Panc1 (cell line): ENCODE data around the gene MED31. TPM values are rescaled to one million over a fixed set of nuclear protein-coding genes. Genes with fewer than 3 reads are reported as not detected.
"Not testable (repeated sequence)": the region's sequence is repeated elsewhere in the genome, so short reads cannot be mapped to it uniquely, and the experiment has no call there.

Experiments
- ATAC-seq: fragments of 200-7000 bp; cut with Tn5 transposase; 2 replicates; pipeline ENCODE4 v1.9.1; 2020; ENCODE audit warnings: mild to moderate bottlenecking, moderate library complexity
- BruUV-seq: library from RNA; stranded (reverse); fragments of 400-500 nt; replicated peaks from 2 replicates; lab custom pipeline; 2021; lab: Mats Ljungman, UMichigan
- CTCF ChIA-PET: fragments of 300-600 bp; sonication (Branson Sonifier 250); formaldehyde crosslinking; loops from one replicate; lab custom pipeline; 2022; ENCODE audit warnings: antibody characterized with exemption; lab: Charles Lee
- POLR2A ChIA-PET: fragments of 300-600 bp; sonication (Branson Sonifier 250); formaldehyde crosslinking; loops from one replicate; lab custom pipeline; 2022; ENCODE audit warnings: antibody characterized with exemption; lab: Charles Lee
- DNase-seq: peaks from one replicate; pipeline ENCODE4 v3.0.0-alpha.2; 2010; ENCODE audit warnings: low read depth, low spot score
- H3K27ac ChIP-seq: 2 replicates; pipeline ENCODE4 v1.5.1; 2011; ENCODE audit warnings: mild to moderate bottlenecking, low read length, inconsistent platforms
- H3K27me3 ChIP-seq: fragments of 200-500 bp; sonication (Bioruptor generic); 2 replicates; pipeline ENCODE4 v1.6.0; 2014; ENCODE audit warnings: low read length, inconsistent platforms; ENCODE audit not compliant: control insufficient read depth, insufficient read depth
- H3K36me3 ChIP-seq: fragments of 200-500 bp; sonication (Bioruptor generic); 2 replicates; pipeline ENCODE4 v1.5.1; 2014; ENCODE audit warnings: inconsistent platforms, mild to moderate bottlenecking, low read length, moderate library complexity; ENCODE audit not compliant: control insufficient read depth, insufficient read depth
- H3K4me1 ChIP-seq: 2 replicates; pipeline ENCODE4 v1.5.1; 2011; ENCODE audit warnings: inconsistent platforms, mild to moderate bottlenecking, low read length, moderate library complexity; ENCODE audit not compliant: control insufficient read depth, insufficient read depth
- H3K4me3 ChIP-seq, 2 experiments: 2 replicates each; pipeline ENCODE4 v1.5.1; 2011 to 2012; ENCODE audit warnings: low read depth in 2 of 2, low read length in 2 of 2, mild to moderate bottlenecking in 2 of 2, inconsistent platforms in 1 of 2, moderate library complexity in 1 of 2
- H3K9me3 ChIP-seq: fragments of 200-500 bp; sonication (Bioruptor generic); 2 replicates; pipeline ENCODE4 v1.5.1; 2014; ENCODE audit warnings: low read depth, mild to moderate bottlenecking, inconsistent platforms, low read length, moderate library complexity; ENCODE audit not compliant: control insufficient read depth, insufficient read depth
- CTCF ChIP-seq: fragments of 450-650 bp; IDR thresholded peaks from 2 replicates; pipeline ENCODE4 v1.5.1; 2017; ENCODE audit warnings: mild to moderate bottlenecking
- POLR2AphosphoS5 ChIP-seq: IDR thresholded peaks from 2 replicates; pipeline ENCODE4 v1.6.1; 2012; ENCODE audit warnings: mild to moderate bottlenecking, low read depth, low read length, moderate library complexity
- REST ChIP-seq, 2 experiments: IDR thresholded peaks; 2 replicates each; pipeline ENCODE4 v1.6.1; 2011 to 2012; ENCODE audit warnings: low read depth in 2 of 2, control low read depth in 1 of 2, low read length in 1 of 2, mild to moderate bottlenecking in 1 of 2, moderate library complexity in 1 of 2; ENCODE audit not compliant: insufficient read depth in 1 of 2
- SIN3A ChIP-seq: IDR thresholded peaks from 2 replicates; pipeline ENCODE4 v1.6.1; 2012; ENCODE audit warnings: low read depth, mild to moderate bottlenecking, low read length, moderate library complexity, borderline replicate concordance; ENCODE audit not compliant: insufficient read depth
- TCF7L2 ChIP-seq: IDR thresholded peaks from 2 replicates; pipeline ENCODE4 v1.6.1; 2011; ENCODE audit warnings: mild to moderate bottlenecking, low read depth, low read length, inconsistent platforms
- in situ Hi-C: cut with HindIII; loops from 2 replicates; pipeline ENCODE4 v1.10.0; 2016; ENCODE audit warnings: low sequenced_read_pairs, low pct_unique_long_range_greater_than_20kb
- intact Hi-C: fragments of 100-400 bp; cut with micrococcal nuclease; formaldehyde crosslinking; loops from one replicate; pipeline ENCODE4 v1.10.0; 2022; ENCODE audit not compliant: unreplicated experiment
- microRNA-seq: library from miRNA; unstranded; fragments of <30 nt; microRNA quantifications from one replicate; pipeline ENCODE4 v1.1.0, GENCODE V29; 2020; ENCODE audit not compliant: unreplicated experiment
- total RNA-seq: library from RNA; stranded (reverse); gene quantifications from one replicate; pipeline ENCODE4 v1.2.1, GENCODE V29; 2021; ENCODE audit not compliant: unreplicated experiment

MED31 gene
- total RNA-seq, 1 experiment from 2014 or later: 18.6 TPM

GRCh38 chr17:6596081-6596480, 55.3 kb downstream of the MED31 start:
- in situ Hi-C loops: no loop called here
- CTCF ChIA-PET: no interaction called here
- TF ChIP-seq REST (IDR thresholded peaks at IDR 0.05; ENCODE audit: insufficient read depth in 1 of 2, low read depth in 2 of 2, low read length in 1 of 2): no peak
- no peak for TF ChIP-seq SIN3A
- TF ChIP-seq TCF7L2: no peak
- TF ChIP-seq CTCF: no peak
- no peak for TF ChIP-seq POLR2AphosphoS5

GRCh38 chr17:6593371-6593770, 58.0 kb downstream of the MED31 start:
- intact Hi-C loops, in situ Hi-C loops, BruUV-seq, DNase-seq, H3K27me3 ChIP-seq, POLR2A ChIA-PET, CTCF ChIA-PET, ATAC-seq, H3K27ac ChIP-seq, H3K4me3 ChIP-seq, H3K4me1 ChIP-seq, H3K9me3 ChIP-seq: not testable (repeated sequence)
- H3K36me3 ChIP-seq: peaks cover 20% of the 10 kb centered on the region

More at GRCh38 chr17:6596081-6596480, 55.3 kb downstream of the MED31 start:
- Histone ChIP-seq H3K27ac (no peak overlapping the region), H3K4me1 (0 out of 2 replicates have a peak, but pooled peaks cover 2% of the 10 kb centered on the region), H3K36me3 (peaks cover 12% of the 10 kb centered on the region), H3K9me3 (no peaks in the 10 kb centered on the region), H3K27me3 (no peaks in the 10 kb centered on the region), H3K4me3 (no peak overlapping the region)
- POLR2A ChIA-PET: no interaction called here
- BruUV-seq: no TSS peak
- DNase-seq (no peak), ATAC-seq (no peak)
- intact Hi-C loops: no loop called here

Small RNA genes lying within 50 kb of the gene (microRNA-seq; reads per million reads assigned to microRNA genes)
- gene MIR4520-1 (not detected), gene MIR4520-2 (not detected)

Other genes starting within 250 kb of the MED31 start
- gene AIPL1, start 216.5 kb downstream of the MED31 start, total RNA-seq: not detected
- gene PIMREG, start 207.2 kb downstream of the MED31 start, total RNA-seq: 41.2 TPM
- 0.44 TPM for gene PITPNM3, start 95.0 kb downstream of the MED31 start, total RNA-seq
- 13.0 TPM for gene KIAA0753, start 10.9 kb downstream of the MED31 start, total RNA-seq
- gene TXNDC17, start 10.5 kb downstream of the MED31 start, total RNA-seq: 137 TPM
- gene C17orf100, start 157 bp upstream of the MED31 start, total RNA-seq: 2.8 TPM
- gene SLC13A5, start 61.8 kb upstream of the MED31 start, total RNA-seq: 0.26 TPM
- 3.5 TPM for gene XAF1, start 104.4 kb upstream of the MED31 start, total RNA-seq
- not detected for gene FBXO39, start 124.6 kb upstream of the MED31 start, total RNA-seq
- not detected for gene TEKT1, start 180.1 kb upstream of the MED31 start, total RNA-seq